ENCODE data around the gene XPOT.

- TF ChIP-seq USF2 (IDR thresholded peaks at IDR 0.05; ENCODE audit: low read depth, low read length): no peak
- no peak for TF ChIP-seq POLR2A (IDR thresholded peaks at IDR 0.05; ENCODE audit: low read depth, low read length)
- TF ChIP-seq CTCF (conservative IDR thresholded peaks at IDR 0.05; ENCODE audit: low read depth, low read length): no peak
Observed at GRCh38 chr12:64395739-64396138, 8.5 kb upstream of the XPOT start.
